ENCODE results near the gene ANK3. TPM values are rescaled to one million over a fixed set of nuclear protein-coding genes. Genes with fewer than 3 reads are reported as not detected.

Gene ANK3
- total RNA-seq (2022) (3.3 and 6.7 TPM in 2 replicates), Bru-seq, nascent RNA (percentile 41 among the genes with signal in this experiment), BruChase-seq, experiment 1, labeled RNA remaining after a 6-hour chase (percentile 32 among the genes with signal in this experiment), BruChase-seq, experiment 2, labeled RNA remaining after a 2-hour chase (percentile 41 among the genes with signal in this experiment)
- long read RNA-seq, partial matches to known transcripts: 0 of 1 reads
- long read RNA-seq, other reads (novel, unspliced or antisense): 1 of 1 reads

DNA sequence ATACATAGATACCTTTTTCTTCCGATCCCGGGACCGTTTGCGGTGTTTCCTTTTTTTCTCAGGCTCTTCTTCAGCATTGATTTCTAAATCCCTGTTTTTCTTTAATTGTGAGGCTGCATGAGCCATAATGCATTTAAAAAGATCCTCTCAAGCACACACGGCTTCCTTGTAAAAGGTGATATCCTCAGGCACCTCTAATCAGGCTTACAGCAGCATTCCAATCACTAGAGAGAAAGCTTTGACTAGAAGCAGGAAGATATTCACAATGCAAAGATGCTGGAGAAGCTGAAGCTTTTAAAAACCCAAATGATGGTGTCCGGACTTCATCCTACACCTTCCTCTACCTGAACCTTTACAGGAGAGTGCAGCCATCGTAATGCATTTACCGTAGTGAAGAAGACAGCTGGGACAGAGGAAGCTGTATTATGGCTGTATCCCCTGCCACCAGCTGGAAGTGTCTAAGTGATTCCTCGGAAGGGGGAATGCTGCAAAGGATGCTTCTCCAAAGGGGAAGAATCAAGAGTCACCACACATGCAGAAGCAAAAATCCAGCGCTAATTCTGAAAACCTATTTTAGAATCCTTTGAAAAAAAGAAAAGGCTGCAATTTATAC lies at the start of gene ANK3:
Gene ANK3, minus strand, starts transcription at position 463 of the 613 bp plus-strand sequence. Its CDS starts 337 bp downstream, at position 126.
- ChIA-PET POLR2A (no interaction called here), CTCF (no interaction called here)
- H3K4me1 Mint-ChIP-seq (ENCODE audit: insufficient read depth, unreplicated experiment): peaks cover 11% of the 10 kb centered on the region
- intact Hi-C loops (cut with micrococcal nuclease): no loop called here
- peak within 1 kb of the TSS; percentile 48 for H3K27ac Mint-ChIP-seq (ENCODE audit: low read depth, unreplicated experiment)
- H3K4me3 Mint-ChIP-seq (ENCODE audit: unreplicated experiment): no peak within 1 kb of the TSS
- no peaks in the 10 kb centered on the region for H3K9me3 Mint-ChIP-seq (ENCODE audit: unreplicated experiment)
- no TSS peak for BruUV-seq (replicated peaks)
- H3K27me3 Mint-ChIP-seq (ENCODE audit: insufficient read depth, unreplicated experiment): no peaks in the 10 kb centered on the region
- DNase-seq (ENCODE audit: unreplicated experiment): no peak
- H3K36me3 Mint-ChIP-seq (ENCODE audit: insufficient read depth, unreplicated experiment): no peaks in the 10 kb centered on the region
- TF ChIP-seq, protein P1, sequence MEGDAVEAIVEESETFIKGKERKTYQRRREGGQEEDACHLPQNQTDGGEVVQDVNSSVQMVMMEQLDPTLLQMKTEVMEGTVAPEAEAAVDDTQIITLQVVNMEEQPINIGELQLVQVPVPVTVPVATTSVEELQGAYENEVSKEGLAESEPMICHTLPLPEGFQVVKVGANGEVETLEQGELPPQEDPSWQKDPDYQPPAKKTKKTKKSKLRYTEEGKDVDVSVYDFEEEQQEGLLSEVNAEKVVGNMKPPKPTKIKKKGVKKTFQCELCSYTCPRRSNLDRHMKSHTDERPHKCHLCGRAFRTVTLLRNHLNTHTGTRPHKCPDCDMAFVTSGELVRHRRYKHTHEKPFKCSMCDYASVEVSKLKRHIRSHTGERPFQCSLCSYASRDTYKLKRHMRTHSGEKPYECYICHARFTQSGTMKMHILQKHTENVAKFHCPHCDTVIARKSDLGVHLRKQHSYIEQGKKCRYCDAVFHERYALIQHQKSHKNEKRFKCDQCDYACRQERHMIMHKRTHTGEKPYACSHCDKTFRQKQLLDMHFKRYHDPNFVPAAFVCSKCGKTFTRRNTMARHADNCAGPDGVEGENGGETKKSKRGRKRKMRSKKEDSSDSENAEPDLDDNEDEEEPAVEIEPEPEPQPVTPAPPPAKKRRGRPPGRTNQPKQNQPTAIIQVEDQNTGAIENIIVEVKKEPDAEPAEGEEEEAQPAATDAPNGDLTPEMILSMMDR (IDR thresholded peaks at IDR 0.05; ENCODE audit: unreplicated experiment): no peak

DNA sequence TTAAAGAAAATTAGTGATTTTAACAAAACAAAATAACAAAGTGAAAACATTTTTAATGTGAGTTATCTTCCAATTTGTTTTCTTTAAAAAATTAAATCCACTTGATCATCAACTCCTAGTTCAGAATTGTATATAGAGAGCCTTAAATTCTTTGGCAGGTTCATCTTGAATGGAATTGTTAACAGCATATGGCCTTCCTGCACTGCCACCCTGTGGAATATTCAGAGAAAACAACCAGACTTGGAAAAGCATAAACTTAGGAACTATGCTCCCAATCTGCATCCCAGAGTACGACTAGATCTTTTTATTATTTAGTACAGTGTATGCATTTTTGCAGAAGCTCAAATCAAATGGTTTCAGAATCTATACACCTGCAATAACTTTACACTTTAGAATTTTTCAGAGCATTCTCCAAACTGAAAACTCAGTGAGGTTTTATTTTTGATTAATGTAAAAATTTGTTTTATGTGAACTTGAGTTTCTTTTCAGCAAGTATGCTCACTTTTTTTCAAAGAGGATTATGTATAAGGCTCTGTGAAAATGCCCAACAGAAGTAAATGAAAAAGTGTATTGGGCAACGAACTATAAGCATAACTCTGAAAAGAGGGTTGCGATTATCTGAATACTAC lies 44.9 kb upstream of the ANK3 start:
- intact Hi-C loops (cut with micrococcal nuclease): loop anchor here (1.0 to 5.0 kb wide), 6 partner anchors 52 to 334 kb away; no protein-coding TSS in a partner anchor
- no TSS peak for BruUV-seq (replicated peaks)
- TF ChIP-seq, protein P1 (IDR thresholded peaks at IDR 0.05; ENCODE audit: unreplicated experiment): peak; percentile 68
- Mint-ChIP-seq H3K36me3 (ENCODE audit: insufficient read depth, unreplicated experiment) (no peaks in the 10 kb centered on the region), H3K4me1 (ENCODE audit: insufficient read depth, unreplicated experiment) (peaks cover 20% of the 10 kb centered on the region), H3K4me3 (ENCODE audit: unreplicated experiment) (no peak overlapping the region), H3K27me3 (ENCODE audit: insufficient read depth, unreplicated experiment) (no peaks in the 10 kb centered on the region), H3K9me3 (ENCODE audit: unreplicated experiment) (no peaks in the 10 kb centered on the region), H3K27ac (ENCODE audit: low read depth, unreplicated experiment) (no peak overlapping the region)
- ChIA-PET CTCF (interaction anchor here (0.6 to 2.5 kb wide), 26 partner anchors 9 to 806 kb away, joined by 3 to 22 read pairs (median 4); no protein-coding TSS in a partner anchor), POLR2A (interaction anchor here (0.8 to 1.3 kb wide), 2 partner anchors 196 to 338 kb away, joined by 3 read pairs; no protein-coding TSS in a partner anchor)
- DNase-seq (ENCODE audit: unreplicated experiment): peak; percentile 69

DNA sequence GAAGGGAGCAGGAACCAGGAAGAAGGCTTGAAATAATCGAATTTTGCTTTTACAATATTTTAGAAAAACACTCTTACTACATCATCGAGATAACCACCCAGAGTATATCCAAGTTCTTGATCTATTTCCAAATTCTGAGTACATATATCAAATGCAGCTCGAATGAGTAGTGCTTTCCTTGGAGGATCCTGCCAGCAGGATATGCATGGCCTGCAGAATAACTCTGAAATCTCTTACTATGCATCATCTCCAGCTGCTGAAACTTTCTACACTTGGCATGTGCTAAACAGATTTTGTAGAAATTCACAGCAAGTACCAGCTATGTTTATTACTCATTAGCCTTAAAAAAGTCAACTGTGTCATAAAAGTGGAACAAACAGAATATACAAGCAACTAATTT lies 44.0 kb upstream of the ANK3 start:
- no peak overlapping the region for H3K4me3 Mint-ChIP-seq (ENCODE audit: unreplicated experiment)
- H3K9me3 Mint-ChIP-seq (ENCODE audit: unreplicated experiment): no peaks in the 10 kb centered on the region
- ChIA-PET POLR2A (interaction anchor here (0.8 kb wide), 1 partner anchor 196 kb away, joined by 3 read pairs; no protein-coding TSS in a partner anchor), CTCF (interaction anchor here (0.5 to 2.5 kb wide), 32 partner anchors 8 to 805 kb away, joined by 3 to 22 read pairs (median 4); no protein-coding TSS in a partner anchor)
- intact Hi-C loops (cut with micrococcal nuclease): loop anchor here (1.0 to 5.0 kb wide), 6 partner anchors 51 to 333 kb away; no protein-coding TSS in a partner anchor
- TF ChIP-seq, protein P1 (IDR thresholded peaks at IDR 0.05; ENCODE audit: unreplicated experiment): no peak
- DNase-seq (ENCODE audit: unreplicated experiment): no peak
- H3K36me3 Mint-ChIP-seq (ENCODE audit: insufficient read depth, unreplicated experiment): no peaks in the 10 kb centered on the region
- no TSS peak for BruUV-seq (replicated peaks)
- peaks cover 27% of the 10 kb centered on the region for H3K4me1 Mint-ChIP-seq (ENCODE audit: insufficient read depth, unreplicated experiment)
- H3K27ac Mint-ChIP-seq (ENCODE audit: low read depth, unreplicated experiment): no peak overlapping the region
- H3K27me3 Mint-ChIP-seq (ENCODE audit: insufficient read depth, unreplicated experiment): no peaks in the 10 kb centered on the region

Measured in MCF 10A (cell line).